ENCODE measurements around the gene IL31RA.

DNA sequence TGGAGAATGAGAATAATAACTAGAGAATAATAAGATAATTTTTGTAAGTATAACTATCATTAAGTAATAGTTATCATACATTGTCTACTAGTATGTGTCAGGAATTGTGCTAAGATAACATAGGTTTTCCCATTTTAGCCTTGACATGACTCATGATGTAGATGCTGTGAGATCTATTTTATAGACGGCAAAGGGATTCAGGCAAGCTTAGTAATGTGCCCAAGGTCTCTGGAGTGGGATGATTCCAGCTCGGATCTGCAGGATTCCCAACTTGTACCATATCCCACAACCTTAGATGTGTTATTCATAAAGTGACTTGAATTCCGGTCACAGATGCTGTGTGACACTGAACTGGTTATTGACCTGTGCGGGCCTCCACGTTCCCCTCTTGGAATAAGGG, 51.5 kb downstream of the IL31RA start:
- TF ChIP-seq, protein P1, sequence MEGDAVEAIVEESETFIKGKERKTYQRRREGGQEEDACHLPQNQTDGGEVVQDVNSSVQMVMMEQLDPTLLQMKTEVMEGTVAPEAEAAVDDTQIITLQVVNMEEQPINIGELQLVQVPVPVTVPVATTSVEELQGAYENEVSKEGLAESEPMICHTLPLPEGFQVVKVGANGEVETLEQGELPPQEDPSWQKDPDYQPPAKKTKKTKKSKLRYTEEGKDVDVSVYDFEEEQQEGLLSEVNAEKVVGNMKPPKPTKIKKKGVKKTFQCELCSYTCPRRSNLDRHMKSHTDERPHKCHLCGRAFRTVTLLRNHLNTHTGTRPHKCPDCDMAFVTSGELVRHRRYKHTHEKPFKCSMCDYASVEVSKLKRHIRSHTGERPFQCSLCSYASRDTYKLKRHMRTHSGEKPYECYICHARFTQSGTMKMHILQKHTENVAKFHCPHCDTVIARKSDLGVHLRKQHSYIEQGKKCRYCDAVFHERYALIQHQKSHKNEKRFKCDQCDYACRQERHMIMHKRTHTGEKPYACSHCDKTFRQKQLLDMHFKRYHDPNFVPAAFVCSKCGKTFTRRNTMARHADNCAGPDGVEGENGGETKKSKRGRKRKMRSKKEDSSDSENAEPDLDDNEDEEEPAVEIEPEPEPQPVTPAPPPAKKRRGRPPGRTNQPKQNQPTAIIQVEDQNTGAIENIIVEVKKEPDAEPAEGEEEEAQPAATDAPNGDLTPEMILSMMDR (IDR thresholded peaks at IDR 0.05 in 4 of 5, conservative IDR thresholded peaks at IDR 0.05 in 1 of 5) = no peak
- TF ChIP-seq POLR2A (IDR thresholded peaks at IDR 0.05) = no peak
